DMS53 treated with DMSO at 0.1 percent for 48 hours (cell line): ENCODE measurements around the gene MCCD1.
A peak's percentile ranks its signal among the peaks of the same experiment; 100 is the strongest.

Source experiments
- DNase-seq: peaks from one replicate; lab custom pipeline; 2025; ENCODE audit not compliant: unreplicated experiment; lab: John Stamatoyannopoulos, UW

The MCCD1 gene

GRCh38 chr6:31510007-31510406 lies 18.8 kb upstream of the MCCD1 start:
- no peak for DNase-seq

DNA sequence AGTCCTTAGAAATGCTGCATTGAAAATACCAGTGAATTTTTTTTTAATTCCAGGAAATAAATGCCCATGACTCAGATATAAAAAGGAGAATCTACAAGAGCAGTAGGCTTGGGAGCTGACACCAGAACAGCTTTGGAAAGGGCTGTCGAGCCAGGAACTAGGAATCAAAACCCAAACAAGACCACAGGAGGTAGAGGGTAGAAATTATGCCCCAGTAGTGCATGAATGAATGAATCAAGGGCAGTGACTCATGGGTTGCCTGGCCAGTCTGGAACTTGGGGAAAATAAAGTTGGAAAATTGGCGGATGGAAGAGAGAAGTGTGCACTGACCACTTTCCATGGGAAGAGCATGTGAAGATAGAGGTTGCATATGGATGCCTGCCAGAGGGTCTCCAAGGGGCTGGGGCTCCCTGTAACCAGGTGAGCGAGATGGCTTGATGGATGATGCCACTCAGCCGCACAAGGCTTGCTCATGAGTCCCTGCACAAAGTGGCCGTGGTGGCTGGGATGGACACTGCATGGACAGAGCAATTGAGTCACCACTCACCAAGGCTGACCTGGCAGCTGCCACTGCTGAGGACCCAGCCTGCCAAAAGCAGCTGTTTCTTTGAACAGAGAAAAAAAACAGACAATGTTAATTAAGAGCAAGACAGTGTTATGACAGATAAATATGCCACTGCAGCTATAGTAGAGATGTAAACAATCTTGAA lies 15.2 kb upstream of the MCCD1 start:
- DNase-seq: no peak

- DNase-seq: no peak
Measured at GRCh38 chr6:31521835-31522234, 6.9 kb upstream of the MCCD1 start.

DNA sequence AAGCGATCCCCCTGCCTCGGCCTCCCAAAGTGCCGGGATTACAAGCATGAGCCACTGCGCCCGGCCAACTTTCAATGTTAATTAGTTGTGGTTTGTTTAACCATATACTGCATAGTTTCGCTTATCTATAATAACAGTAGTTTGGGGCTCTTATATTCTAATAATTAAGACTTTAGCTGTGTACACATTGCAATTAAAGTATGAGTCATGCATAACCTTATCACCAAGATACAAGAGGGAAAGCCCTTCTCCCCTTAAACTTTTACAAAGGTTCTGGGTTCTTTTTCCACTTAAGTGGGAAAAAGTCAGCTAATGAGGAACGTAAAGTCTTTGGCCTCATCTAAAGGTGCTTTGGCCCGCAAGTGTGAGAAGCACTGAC lies 3.2 kb upstream of the MCCD1 start:
- DNase-seq: no peak

- no peak for DNase-seq
Measured at GRCh38 chr6:31525932-31526591, 2.7 kb upstream of the MCCD1 start.

DNA sequence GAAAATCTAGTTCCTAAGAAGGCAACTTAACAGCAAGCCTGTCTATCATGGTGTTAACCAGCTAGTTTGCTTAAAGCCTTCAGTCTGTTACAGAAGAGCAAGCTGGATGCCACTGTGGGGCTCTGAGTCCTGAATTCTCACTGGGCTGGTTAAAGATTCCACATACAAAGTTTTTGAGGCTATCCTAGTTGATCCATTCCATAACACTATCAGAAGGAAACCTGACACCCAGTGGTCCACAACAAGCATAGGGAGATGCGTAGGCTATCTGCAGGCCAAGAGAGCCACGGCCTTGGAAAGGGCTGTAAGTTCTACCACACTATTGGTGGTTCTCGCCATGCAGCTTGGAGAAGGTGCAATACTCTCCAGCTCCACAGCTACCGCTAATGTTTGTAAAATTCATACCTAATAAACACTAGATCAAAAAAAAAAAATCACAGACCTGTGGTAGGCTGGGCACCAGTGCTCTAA lies 420 bp upstream of the MCCD1 start:
- no peak for DNase-seq

GRCh38 chr6:31529329-31530150 lies 778 bp downstream of the MCCD1 start:
- DNase-seq: no peak

GRCh38 chr6:31530659-31531058 lies 1.9 kb downstream of the MCCD1 start:
- no peak for DNase-seq

GRCh38 chr6:31531162-31531561 lies 2.4 kb downstream of the MCCD1 start:
- no peak for DNase-seq

GRCh38 chr6:31531771-31532643 lies 3.2 kb downstream of the MCCD1 start:
- DNase-seq: no peak

DNA sequence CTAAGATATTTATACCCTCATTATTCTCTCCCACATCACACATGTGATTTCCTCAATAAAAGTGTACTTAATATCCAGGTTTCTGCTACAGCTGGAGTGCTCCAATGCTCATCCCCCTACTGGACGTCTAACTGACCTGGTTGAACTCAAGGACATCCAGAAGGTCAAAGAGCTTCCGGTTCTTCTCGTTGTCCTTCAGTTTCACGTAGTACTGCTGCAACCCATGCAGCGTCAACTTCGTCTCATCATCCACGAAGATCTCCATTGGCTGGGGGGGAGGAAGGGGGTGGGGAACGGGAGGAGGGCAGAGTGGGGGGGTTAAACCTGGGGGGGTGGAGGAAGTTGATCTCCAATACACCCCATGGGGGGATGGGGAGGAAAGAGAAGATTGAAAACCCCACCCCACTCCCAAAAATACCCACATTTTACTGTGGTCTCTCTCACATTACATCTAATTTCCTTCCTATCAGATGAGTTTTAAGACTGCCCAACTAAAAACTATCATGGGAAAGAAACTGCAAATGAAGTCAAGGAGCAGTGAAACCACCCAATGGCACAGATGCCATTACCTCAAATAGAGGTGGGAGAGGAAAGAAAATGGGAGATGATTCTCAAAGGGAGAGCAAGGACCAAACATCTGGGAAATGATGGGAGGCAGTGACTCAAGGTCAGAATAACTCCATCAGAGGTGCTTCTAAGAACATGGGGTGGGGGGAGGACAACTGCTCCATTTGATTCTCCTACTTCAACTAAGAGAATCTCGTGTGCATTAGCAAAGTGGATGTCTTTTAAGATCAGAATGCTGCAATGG lies 4.1 kb downstream of the MCCD1 start:
- no peak for DNase-seq

- DNase-seq: no peak
Measured at GRCh38 chr6:31533455-31533841, 4.7 kb downstream of the MCCD1 start.

GRCh38 chr6:31534011-31534410 lies 5.2 kb downstream of the MCCD1 start:
- no peak for DNase-seq

GRCh38 chr6:31534521-31535040 lies 5.8 kb downstream of the MCCD1 start:
- DNase-seq: no peak

DNA sequence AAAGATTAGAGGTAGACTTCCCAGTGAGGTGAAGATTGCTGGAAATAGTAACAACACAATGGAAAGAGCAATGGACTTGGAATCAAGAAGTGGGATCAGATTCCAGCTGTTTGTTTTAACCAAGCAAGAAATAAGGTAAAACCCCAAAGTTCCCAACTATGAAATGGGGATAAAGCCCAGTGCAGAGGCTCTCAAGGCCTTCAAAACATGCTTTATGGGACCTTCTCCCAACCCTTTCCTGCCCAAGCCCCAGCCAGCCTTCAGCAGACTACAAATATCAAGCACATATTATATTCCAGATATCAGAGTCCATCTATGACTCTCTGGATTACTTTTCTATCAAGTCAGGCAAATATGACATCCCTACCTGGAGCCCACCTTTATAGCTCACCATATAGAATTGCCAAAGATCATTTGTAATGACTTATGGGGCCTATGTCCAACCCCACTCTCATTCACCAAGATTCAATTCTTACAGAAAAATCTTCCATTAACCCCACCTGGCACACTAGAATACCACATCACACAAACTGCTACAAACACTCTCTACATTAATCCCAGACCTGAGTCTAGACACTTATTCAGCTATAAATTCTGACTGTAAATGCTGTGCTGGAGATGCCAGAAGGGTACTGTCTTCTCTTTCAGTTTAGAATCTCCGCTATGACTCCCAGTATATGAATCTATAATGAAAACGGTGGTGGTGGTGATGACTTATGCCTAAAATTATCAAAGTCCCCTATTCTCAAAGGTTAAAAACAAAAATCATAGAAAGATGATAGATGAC lies 7.0 kb downstream of the MCCD1 start:
- DNase-seq: no peak

DNA sequence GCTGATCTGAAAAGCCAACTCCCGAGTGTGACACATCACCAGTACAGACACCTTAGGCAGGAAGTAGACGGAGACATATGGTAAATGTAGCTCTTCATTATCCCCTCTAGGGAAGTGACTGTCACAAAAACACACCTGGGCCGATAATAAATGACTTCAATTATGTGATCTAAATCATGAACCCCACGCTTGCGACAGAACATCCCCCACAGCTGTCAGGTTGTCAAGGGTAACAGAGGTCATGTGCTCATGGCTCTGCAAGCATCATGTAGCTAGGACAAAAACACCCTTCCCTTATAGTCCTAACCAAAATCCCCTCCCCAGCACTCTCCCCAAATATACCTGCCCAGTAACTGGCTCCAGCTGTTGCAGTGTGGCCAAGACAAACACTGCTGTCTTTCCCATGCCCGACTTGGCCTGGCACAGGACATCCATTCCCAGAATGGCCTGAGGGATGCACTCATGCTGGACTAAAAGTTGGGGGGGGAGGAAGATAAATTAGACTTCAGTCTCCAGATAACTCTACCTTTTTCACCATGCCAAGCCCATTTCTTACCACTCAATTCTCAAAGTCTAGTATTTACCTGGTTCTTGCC lies 10.1 kb downstream of the MCCD1 start:
- no peak for DNase-seq

GRCh38 chr6:31540640-31541039 lies 11.9 kb downstream of the MCCD1 start:
- DNase-seq: no peak

- peak; percentile 34 for DNase-seq
Measured at GRCh38 chr6:31541059-31541657, 12.4 kb downstream of the MCCD1 start.
